HepG2 (cell line): ENCODE results near the gene LOXL3. TPM values are rescaled to one million over a fixed set of nuclear protein-coding genes. Genes with fewer than 3 reads are reported as not detected.

Source experiments
- AKNA ChIP-seq: sonication (generic); formaldehyde crosslinking; IDR thresholded peaks from 2 replicates; pipeline ENCODE4 v1.4.0; 2020; ENCODE audit warnings: missing genetic modification reagents, borderline replicate concordance
- ATF7 ChIP-seq, 2 experiments: fragments of 450-650 bp in 1 of 2; sonication (generic) in 1 of 2; formaldehyde crosslinking in 1 of 2; IDR thresholded peaks; 2 replicates each; pipeline versions ENCODE4 v1.4.0 to v1.6.1; 2016 to 2020; ENCODE audit warnings: antibody characterized with exemption in 1 of 2, mild to moderate bottlenecking in 1 of 2, missing genetic modification reagents in 1 of 2
- CBX5 ChIP-seq: sonication (generic); formaldehyde crosslinking; IDR thresholded peaks from 2 replicates; pipeline ENCODE4 v1.4.0; 2020; ENCODE audit warnings: missing genetic modification reagents, borderline replicate concordance
- DNMT3B ChIP-seq: conservative IDR thresholded peaks from 2 replicates; pipeline ENCODE4 v1.6.1; 2016; ENCODE audit warnings: missing biosample characterization, control low read depth
- ELF1 ChIP-seq: sonication (generic); formaldehyde crosslinking; IDR thresholded peaks from 2 replicates; pipeline ENCODE4 v1.4.0; 2020; ENCODE audit warnings: missing genetic modification reagents
- ELF4 ChIP-seq: sonication (generic); formaldehyde crosslinking; IDR thresholded peaks from 2 replicates; pipeline ENCODE4 v1.5.0; 2020; ENCODE audit warnings: missing genetic modification reagents, mild to moderate bottlenecking, moderate library complexity, borderline replicate concordance
- GATAD1 ChIP-seq: IDR thresholded peaks from 2 replicates; pipeline ENCODE4 v1.6.1; 2016; ENCODE audit warnings: missing genetic modification reagents, missing compliant biosample characterization
- HDAC1 ChIP-seq: sonication (generic); formaldehyde crosslinking; IDR thresholded peaks from 2 replicates; pipeline ENCODE4 v1.5.1; 2020; ENCODE audit warnings: mild to moderate bottlenecking, missing genetic modification reagents
- HNF4A ChIP-seq: sonication (generic); formaldehyde crosslinking; IDR thresholded peaks from 2 replicates; pipeline ENCODE4 v1.4.0; 2020; ENCODE audit warnings: missing genetic modification reagents
- HOXA9 ChIP-seq: sonication (generic); formaldehyde crosslinking; IDR thresholded peaks from 2 replicates; pipeline ENCODE4 v1.8.1; 2022; ENCODE audit warnings: missing genetic modification reagents, mild to moderate bottlenecking, moderate library complexity, borderline replicate concordance
- ISX ChIP-seq: sonication (generic); formaldehyde crosslinking; conservative IDR thresholded peaks from 2 replicates; pipeline ENCODE4 v1.5.0; 2020; ENCODE audit warnings: missing genetic modification reagents
- JUND ChIP-seq: sonication (generic); formaldehyde crosslinking; IDR thresholded peaks from 2 replicates; pipeline ENCODE4 v1.8.0; 2022; ENCODE audit warnings: mild to moderate bottlenecking, missing genetic modification reagents
- MEIS1 ChIP-seq: sonication (generic); formaldehyde crosslinking; IDR thresholded peaks from 2 replicates; pipeline ENCODE4 v1.9.0; 2021; ENCODE audit warnings: mild to moderate bottlenecking, missing genetic modification reagents, moderate library complexity, borderline replicate concordance
- NR2F6 ChIP-seq, 2 experiments: IDR thresholded peaks; 2 replicates each; pipeline ENCODE4 v1.6.1; 2016; ENCODE audit warnings: antibody characterized with exemption in 1 of 2, mild to moderate bottlenecking in 1 of 2
- PBX2 ChIP-seq: IDR thresholded peaks from 2 replicates; pipeline ENCODE4 v1.6.1; 2016; ENCODE audit warnings: control low read depth
- PHF21A ChIP-seq: sonication (generic); formaldehyde crosslinking; IDR thresholded peaks from 2 replicates; pipeline ENCODE4 v1.5.0; 2020; ENCODE audit warnings: mild to moderate bottlenecking, missing genetic modification reagents
- PITX1 ChIP-seq: sonication (generic); formaldehyde crosslinking; IDR thresholded peaks from 2 replicates; pipeline ENCODE4 v1.5.1; 2020; ENCODE audit warnings: mild to moderate bottlenecking, missing genetic modification reagents
- PLSCR1 ChIP-seq: sonication (generic); formaldehyde crosslinking; IDR thresholded peaks from 2 replicates; pipeline ENCODE4 v1.5.0; 2020; ENCODE audit warnings: missing genetic modification reagents, mild to moderate bottlenecking, borderline replicate concordance
- POLR2AphosphoS2 ChIP-seq: IDR thresholded peaks from 2 replicates; pipeline ENCODE4 v1.6.1; 2011; ENCODE audit warnings: low read depth, low read length, improper control_type of control experiment
- SKI ChIP-seq: fragments of 450-650 bp; IDR thresholded peaks from one replicate; pipeline ENCODE4 v1.6.1; 2018; ENCODE audit warnings: mild to moderate bottlenecking; ENCODE audit not compliant: partially characterized antibody
- ZNF235 ChIP-seq: sonication (generic); formaldehyde crosslinking; IDR thresholded peaks from 2 replicates; pipeline ENCODE4 v1.8.1; 2023; ENCODE audit warnings: mild to moderate bottlenecking, missing genetic modification reagents, borderline replicate concordance
- ZNF260 ChIP-seq: sonication (generic); formaldehyde crosslinking; IDR thresholded peaks from 2 replicates; pipeline ENCODE4 v1.4.0; 2020; ENCODE audit warnings: missing genetic modification reagents, low read depth, mild to moderate bottlenecking, borderline replicate concordance
- ZNF337 ChIP-seq: sonication (generic); formaldehyde crosslinking; IDR thresholded peaks from 2 replicates; pipeline ENCODE4 v1.5.1; 2020; ENCODE audit warnings: missing genetic modification reagents, low read depth, mild to moderate bottlenecking, borderline replicate concordance
- ZNF720 ChIP-seq: sonication (generic); formaldehyde crosslinking; IDR thresholded peaks from 2 replicates; pipeline ENCODE4 v1.4.0; 2020; ENCODE audit warnings: missing genetic modification reagents
- ZSCAN20 ChIP-seq: sonication (generic); formaldehyde crosslinking; IDR thresholded peaks from 2 replicates; pipeline ENCODE4 v1.4.0; 2020; ENCODE audit warnings: missing genetic modification reagents, mild to moderate bottlenecking, borderline replicate concordance
- polyA plus RNA-seq, 8 experiments: library from polyadenylated mRNA; depleted of rRNA in 3 of 8; stranded (reverse) in 7 of 8; unstranded in 1 of 8; fragments of >200 nt; fragmentation: Illumina TruSeq in 4 of 8; extraction: Trizol in 4 of 8; gene quantifications; 2 replicates each; pipeline versions ENCODE4 v1.2.1 to v1.2.3, GENCODE V29; 2011 to 2016; ENCODE audit warnings: low read depth in 4 of 8, missing spikeins in 1 of 8, mixed read lengths in 1 of 8; ENCODE audit not compliant: insufficient read depth in 1 of 8
- total RNA-seq, 5 experiments: library from RNA; depleted of rRNA; stranded (reverse); fragments of >200 nt; fragmentation: Illumina TruSeq; extraction: Trizol; gene quantifications; 2 replicates each; pipeline ENCODE4 v1.2.3, GENCODE V29; 2016; ENCODE audit warnings: low read depth in 1 of 5

LOXL3 gene
- total and polyA plus RNA-seq, 2 of the 13 experiments (the other 11 are each of a cell fraction or from before 2014, with no cell fraction given), result 0.55 to 6.5 TPM

- TF ChIP-seq ATF7 (IDR thresholded peaks at IDR 0.05) (no peak), ATF7 (CRISPR knock-in tag; IDR thresholded peaks at IDR 0.05) (no peak), ELF1 (no peak), PHF21A (CRISPR knock-in tag) (peak; percentile 80), CBX5 (CRISPR knock-in tag) (peak; percentile 53; the same call in 1 of the 2 replicates), ZNF260 (CRISPR knock-in tag) (no peak), MEIS1 (CRISPR knock-in tag) (no peak), POLR2AphosphoS2 (no peak), ZNF720 (CRISPR knock-in tag) (no peak), ZNF235 (no peak), NR2F6 (IDR thresholded peaks at IDR 0.05) (peak; percentile 86), NR2F6 (CRISPR knock-in tag; IDR thresholded peaks at IDR 0.05) (peak; percentile 89), ZSCAN20 (CRISPR knock-in tag) (no peak), HDAC1 (CRISPR knock-in tag) (peak; percentile 83), GATAD1 (CRISPR knock-in tag) (peak; percentile 77), HNF4A (CRISPR knock-in tag) (peak; percentile 99), PBX2 (CRISPR knock-in tag) (no peak), HOXA9 (peak; percentile 76; the same call in 1 of the 2 replicates), AKNA (CRISPR knock-in tag) (no peak), ZNF337 (CRISPR knock-in tag) (no peak), PLSCR1 (CRISPR knock-in tag) (no peak), SKI (peak; percentile 89), ELF4 (CRISPR knock-in tag) (no peak; the same call in 1 of the 2 replicates), JUND (CRISPR knock-in tag) (no peak), ISX (CRISPR knock-in tag) (no peak), DNMT3B (CRISPR knock-in tag) (no peak), PITX1 (CRISPR knock-in tag) (peak; percentile 62; the same call in 1 of the 2 replicates)
These were observed 51.5 kb downstream of the LOXL3 start (continued) for GRCh38 chr2:74502147-74502719.
